Endothelial cell of umbilical vein (primary cell): Measurements from ENCODE around the gene ZBTB46. TPM values are rescaled to one million over a fixed set of nuclear protein-coding genes. Genes with fewer than 3 reads are reported as not detected.
A peak's percentile ranks its signal among the peaks of the same experiment; 100 is the strongest.

Source experiments
- BruUV-seq: library from RNA; stranded (reverse); fragments of 400-500 nt; replicated peaks from 2 replicates; lab custom pipeline; 2021; lab: Mats Ljungman, UMichigan
- CTCF ChIA-PET: fragments of 300-600, 350-600 bp; sonication (Branson Sonifier 250); formaldehyde crosslinking; loops from one replicate; lab custom pipeline; 2021; ENCODE audit warnings: antibody characterized with exemption, inconsistent platforms; lab: Charles Lee
- POLR2A ChIA-PET: fragments of 300-600, 350-600 bp; sonication (Branson Sonifier 250); formaldehyde crosslinking; loops from one replicate; lab custom pipeline; 2021; ENCODE audit warnings: antibody characterized with exemption, inconsistent platforms; lab: Charles Lee
- DNase-seq: peaks from one replicate; pipeline ENCODE4 v3.0.0-alpha.2; 2011; ENCODE audit warnings: low read depth, low spot score
- FAIRE-seq: peaks from 2 replicates; lab custom pipeline; 2011; peaks lifted over from hg19 to GRCh38; lab: Jason Lieb, UNC
- H2AFZ ChIP-seq: 2 replicates; pipeline ENCODE4 v1.6.0; 2012; ENCODE audit warnings: low read depth, low read length, control low read depth, inconsistent platforms
- H3K27ac ChIP-seq: 2 replicates; pipeline ENCODE4 v1.5.1; 2011; ENCODE audit warnings: low read depth, mild to moderate bottlenecking, control low read depth, low read length, moderate library complexity; ENCODE audit not compliant: insufficient read depth
- H3K27me3 ChIP-seq, 2 experiments: 2 replicates each; pipeline versions ENCODE4 v1.6.0 to v1.6.1; 2011; ENCODE audit warnings: low read length in 2 of 2, mixed read lengths in 1 of 2; ENCODE audit not compliant: control insufficient read depth in 2 of 2, insufficient read depth in 2 of 2
- H3K36me3 ChIP-seq, 2 experiments: 2 replicates in 1 of 2; 3 replicates in 1 of 2; pipeline ENCODE4 v1.5.1; 2011; ENCODE audit warnings: low read length in 2 of 2, mild to moderate bottlenecking in 1 of 2, moderate library complexity in 1 of 2; ENCODE audit not compliant: control insufficient read depth in 2 of 2, insufficient read depth in 2 of 2; ENCODE audit errors: extremely low read depth in 1 of 2
- H3K4me1 ChIP-seq: 3 replicates; pipeline ENCODE4 v1.5.1; 2011; ENCODE audit warnings: mild to moderate bottlenecking, low read length; ENCODE audit not compliant: control insufficient read depth, insufficient read depth; ENCODE audit errors: extremely low read depth
- H3K4me2 ChIP-seq: 2 replicates; pipeline ENCODE4 v1.6.1; 2011; ENCODE audit warnings: low read length, control low read depth, mixed read lengths; ENCODE audit not compliant: insufficient read depth
- H3K4me3 ChIP-seq, 3 experiments: fragments of 200-600 bp in 1 of 3; sonication (generic), shearing (Covaris generic) in 1 of 3; replicated peaks in 1 of 3; 2 replicates each; pipeline ENCODE4 v1.5.1; 2011 to 2016; ENCODE audit warnings: control low read depth in 3 of 3, low read length in 3 of 3, mild to moderate bottlenecking in 2 of 3, inconsistent platforms in 1 of 3, low read depth in 1 of 3, moderate library complexity in 1 of 3; ENCODE audit not compliant: insufficient read depth in 1 of 3
- H3K79me2 ChIP-seq: 2 replicates; pipeline ENCODE4 v1.6.0; 2012; ENCODE audit warnings: low read length, inconsistent platforms; ENCODE audit not compliant: control insufficient read depth, insufficient read depth
- H3K9ac ChIP-seq: replicated peaks from 2 replicates; pipeline ENCODE3; 2011; ENCODE audit warnings: low read length, control low read depth; ENCODE audit not compliant: insufficient read depth; ENCODE audit errors: extremely low read depth
- H3K9me1 ChIP-seq: replicated peaks from 3 replicates; pipeline ENCODE4 v1.6.0; 2011; ENCODE audit warnings: mild to moderate bottlenecking, low read length; ENCODE audit not compliant: control insufficient read depth, insufficient read depth; ENCODE audit errors: extremely low read depth
- H3K9me3 ChIP-seq: replicated peaks from 2 replicates; pipeline ENCODE4 v1.5.1; 2012; ENCODE audit warnings: low read length, inconsistent platforms; ENCODE audit not compliant: control insufficient read depth, insufficient read depth
- H4K20me1 ChIP-seq: replicated peaks from 2 replicates; pipeline ENCODE3; 2011; ENCODE audit warnings: mild to moderate bottlenecking, low read length; ENCODE audit not compliant: control insufficient read depth, insufficient read depth; ENCODE audit errors: extremely low read depth
- EZH2 ChIP-seq: IDR thresholded peaks from 2 replicates; pipeline ENCODE4 v1.6.1; 2012; ENCODE audit warnings: borderline replicate concordance, low read depth, mild to moderate bottlenecking, moderate library complexity, low read length, inconsistent platforms; ENCODE audit not compliant: severe bottlenecking
- FOS ChIP-seq: IDR thresholded peaks from 2 replicates; pipeline ENCODE4 v1.6.1; 2011; ENCODE audit warnings: mild to moderate bottlenecking, low read length, moderate library complexity, borderline replicate concordance; ENCODE audit not compliant: insufficient read depth
- GATA2 ChIP-seq: IDR thresholded peaks from 2 replicates; pipeline ENCODE4 v1.7.0; 2011; ENCODE audit warnings: low read depth, mild to moderate bottlenecking, moderate library complexity, mixed read lengths, low read length; ENCODE audit not compliant: insufficient read length, insufficient read depth
- JUN ChIP-seq: IDR thresholded peaks from 2 replicates; pipeline ENCODE4 v1.6.1; 2011; ENCODE audit warnings: borderline replicate concordance, low read depth; ENCODE audit not compliant: insufficient read length, insufficient read depth
- MYC ChIP-seq: IDR thresholded peaks from one replicate; pipeline ENCODE4 v1.6.1; 2011; ENCODE audit warnings: mild to moderate bottlenecking, low read depth, low read length
- POLR2A ChIP-seq: IDR thresholded peaks from 2 replicates; pipeline ENCODE4 v1.6.1; 2012; ENCODE audit warnings: low read depth, mild to moderate bottlenecking, control low read depth, low read length
- POLR2AphosphoS5 ChIP-seq: IDR thresholded peaks from 2 replicates; pipeline ENCODE4 v1.6.1; 2012; ENCODE audit warnings: low read depth, mild to moderate bottlenecking, control low read depth, low read length, moderate library complexity; ENCODE audit not compliant: insufficient read depth
- dilution Hi-C: fragments of 300-500 bp; cut with MboI; formaldehyde crosslinking; loops from one replicate; pipeline ENCODE4 v1.15.0; 2019; ENCODE audit warnings: low sequenced_read_pairs; ENCODE audit not compliant: extremely low pct_ligation_motif_present
- intact Hi-C: fragments of 100-400 bp; cut with micrococcal nuclease; formaldehyde crosslinking; loops from one replicate; pipeline ENCODE4 v1.10.0; 2022
- polyA plus RNA-seq, 4 experiments: library from polyadenylated mRNA; depleted of rRNA in 3 of 4; stranded (reverse) in 3 of 4; unstranded in 1 of 4; fragments of >200 nt; gene quantifications; 2 replicates each; pipeline versions ENCODE4 v1.2.1 to v1.2.3, GENCODE V29; 2011 to 2012; ENCODE audit warnings: missing spikeins in 1 of 4
- total RNA-seq: library from RNA; stranded (reverse); gene quantifications from 2 replicates; pipeline ENCODE4 v1.2.3, GENCODE V29; 2021
- TF ChIP-seq, protein P1 (sequence below): IDR thresholded peaks from 2 replicates; pipeline ENCODE4 v1.6.1; 2011; ENCODE audit not compliant: insufficient read depth, insufficient read length
- TF ChIP-seq, protein P2 (sequence below), 2 donors: IDR thresholded peaks; 1 replicate in 1 of 2; 2 replicates in 1 of 2; pipeline ENCODE4 v1.5.1; 2011; ENCODE audit warnings: low read length in 2 of 2, mild to moderate bottlenecking in 2 of 2, moderate library complexity in 2 of 2, control low read depth in 1 of 2, inconsistent platforms in 1 of 2, low read depth in 1 of 2; ENCODE audit not compliant: insufficient read depth in 1 of 2; ENCODE audit errors: extremely low read depth in 1 of 2

Gene ZBTB46
- total and polyA plus RNA-seq, 2 donors (not counting 3 experiments of a cell fraction or from before 2014, with no cell fraction given), result 1.3 to 7.1 TPM

DNA sequence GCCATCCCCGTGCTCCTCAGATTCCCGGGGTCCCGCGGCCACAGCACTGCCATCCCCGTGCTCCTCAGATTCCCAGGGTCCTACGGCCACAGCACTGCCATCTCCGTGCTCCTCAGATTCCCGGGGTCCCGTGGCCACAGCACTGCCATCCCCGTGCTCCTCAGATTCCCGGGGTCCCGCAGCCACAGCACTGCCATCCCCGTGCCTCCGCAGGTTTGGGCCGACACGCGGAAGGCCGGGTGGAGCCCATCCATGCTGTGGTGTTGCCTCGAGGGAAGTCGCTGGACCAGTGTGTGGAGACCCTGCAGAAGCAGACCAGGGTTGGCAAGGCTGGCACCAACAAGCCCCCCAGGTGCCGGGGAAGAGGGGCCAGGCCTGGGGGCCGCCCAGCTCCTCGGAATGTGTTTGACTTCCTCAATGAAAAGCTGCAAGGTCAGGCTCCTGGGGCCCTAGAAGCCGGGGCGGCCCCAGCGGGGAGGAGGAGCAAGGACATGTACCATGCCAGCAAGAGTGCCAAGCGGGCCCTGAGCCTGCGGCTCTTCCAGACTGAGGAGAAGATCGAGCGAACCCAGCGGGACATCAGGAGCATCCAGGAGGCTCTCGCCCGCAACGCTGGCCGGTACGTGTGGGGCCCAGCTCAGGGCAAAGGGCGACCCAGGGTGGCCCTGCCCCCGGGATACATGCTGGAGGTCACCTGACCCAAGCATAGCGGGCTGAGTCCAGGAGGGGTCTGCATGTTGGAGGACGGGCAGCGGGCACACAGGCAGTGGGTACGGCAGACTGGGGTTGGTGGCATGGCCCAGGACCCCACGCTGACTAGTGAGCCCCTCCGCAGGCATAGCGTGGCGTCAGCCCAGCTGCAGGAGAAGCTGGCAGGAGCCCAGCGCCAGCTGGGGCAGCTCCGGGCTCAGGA lies 95.9 kb downstream of the ZBTB46 start:
- H3K4me2 ChIP-seq, result no peak overlapping the region
- TSS peak; percentile 42 for BruUV-seq
- no peaks in the 10 kb centered on the region for H3K9me1 ChIP-seq
- no peaks in the 10 kb centered on the region for H3K4me1 ChIP-seq
- ChIA-PET CTCF (interaction anchor here (0.6 to 2.1 kb wide), 2 partner anchors 21 to 27 kb away, joined by 3 to 7 read pairs; partner anchors contain the start of genes ARFRP1 and ZGPAT), POLR2A (no interaction called here)
- H3K79me2 ChIP-seq, result peaks cover 12% of the 10 kb centered on the region
- intact Hi-C loops (loop anchor here (5.0 kb wide), 1 partner anchor 38 kb away; the partner anchor contains the start of gene TNFRSF6B), dilution Hi-C loops (no loop called here)
- no peak for DNase-seq
- no peak overlapping the region for H3K4me3 ChIP-seq
- TF ChIP-seq FOS (no peak), GATA2 (no peak)
- H2AFZ ChIP-seq, result no peak overlapping the region
- FAIRE-seq, result no peak
- H4K20me1 ChIP-seq, result no peaks in the 10 kb centered on the region
- H3K36me3 ChIP-seq, result peaks cover 0 to 24% of the 10 kb centered on the region in 2 experiments
- no peaks in the 10 kb centered on the region for H3K27me3 ChIP-seq
- H3K9me3 ChIP-seq, result no peaks in the 10 kb centered on the region
- H3K9ac ChIP-seq, result no peak overlapping the region
- no peak overlapping the region for H3K27ac ChIP-seq

DNA sequence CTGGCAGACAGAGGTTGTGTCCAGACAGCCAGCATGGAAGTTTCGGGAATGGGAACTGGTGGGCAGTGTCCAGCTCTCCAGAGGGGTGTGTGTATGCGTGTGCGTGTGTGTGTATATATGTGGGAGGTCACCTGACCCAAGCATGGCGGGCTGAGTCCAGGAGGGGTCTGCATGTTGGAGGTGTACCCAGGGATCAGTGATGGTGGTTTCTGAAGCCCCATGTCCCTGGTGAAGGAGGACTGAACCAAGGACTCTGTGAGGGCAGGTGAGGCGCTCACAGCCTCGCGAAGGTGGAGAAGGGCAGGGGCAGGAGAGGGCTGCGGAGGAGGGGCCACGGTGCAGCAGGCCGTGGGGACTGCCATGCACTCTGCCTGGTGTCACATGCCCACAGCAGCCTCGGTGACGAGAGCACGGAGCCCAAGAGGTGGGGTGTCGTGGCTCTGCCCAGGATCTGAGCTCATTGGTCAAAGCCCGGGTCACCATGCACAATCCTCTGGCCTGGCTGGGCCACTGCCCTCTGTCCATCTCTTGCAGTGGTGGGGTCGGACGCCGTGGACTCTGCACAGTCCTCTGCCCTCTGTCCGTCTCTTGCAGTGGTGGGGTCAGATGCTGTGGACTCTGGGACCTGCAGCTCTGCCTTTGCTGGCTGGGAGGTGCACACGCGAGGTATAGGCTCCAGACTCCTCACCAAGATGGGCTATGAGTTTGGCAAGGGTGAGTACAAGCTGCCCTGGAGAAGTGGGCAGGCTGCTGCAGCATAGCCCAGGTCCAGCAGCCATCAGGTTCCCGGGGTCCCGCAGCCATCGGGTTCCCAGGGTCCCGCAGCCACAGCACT lies 96.7 kb downstream of the ZBTB46 start:
- CTCF ChIA-PET, result interaction anchor here (0.6 to 2.1 kb wide), 2 partner anchors 20 to 26 kb away, joined by 3 to 7 read pairs; partner anchors contain the start of genes ARFRP1 and ZGPAT

More for the DNA sequence above, 96.7 kb downstream of the ZBTB46 start:
- H2AFZ ChIP-seq, result no peak overlapping the region
- no peaks in the 10 kb centered on the region for H3K9me3 ChIP-seq
- peaks cover 14% of the 10 kb centered on the region for H3K79me2 ChIP-seq
- peaks cover 0 to 25% of the 10 kb centered on the region in 2 experiments for H3K36me3 ChIP-seq
- no peak overlapping the region for H3K4me2 ChIP-seq
- intact Hi-C loops (no loop called here), dilution Hi-C loops (no loop called here)
- POLR2A ChIA-PET, result no interaction called here
- no peaks in the 10 kb centered on the region for H4K20me1 ChIP-seq
- H3K4me3 ChIP-seq, result no peak overlapping the region
- no peaks in the 10 kb centered on the region for H3K9me1 ChIP-seq
- DNase-seq, result no peak
- FAIRE-seq, result no peak
- no peak overlapping the region for H3K9ac ChIP-seq
- no peaks in the 10 kb centered on the region for H3K4me1 ChIP-seq
- TF ChIP-seq MYC, result no peak
- no peak for TF ChIP-seq FOS
- TF ChIP-seq, protein P1, sequence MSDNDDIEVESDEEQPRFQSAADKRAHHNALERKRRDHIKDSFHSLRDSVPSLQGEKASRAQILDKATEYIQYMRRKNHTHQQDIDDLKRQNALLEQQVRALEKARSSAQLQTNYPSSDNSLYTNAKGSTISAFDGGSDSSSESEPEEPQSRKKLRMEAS, result no peak
- TF ChIP-seq POLR2AphosphoS5, result no peak
- TF ChIP-seq, protein P2, sequence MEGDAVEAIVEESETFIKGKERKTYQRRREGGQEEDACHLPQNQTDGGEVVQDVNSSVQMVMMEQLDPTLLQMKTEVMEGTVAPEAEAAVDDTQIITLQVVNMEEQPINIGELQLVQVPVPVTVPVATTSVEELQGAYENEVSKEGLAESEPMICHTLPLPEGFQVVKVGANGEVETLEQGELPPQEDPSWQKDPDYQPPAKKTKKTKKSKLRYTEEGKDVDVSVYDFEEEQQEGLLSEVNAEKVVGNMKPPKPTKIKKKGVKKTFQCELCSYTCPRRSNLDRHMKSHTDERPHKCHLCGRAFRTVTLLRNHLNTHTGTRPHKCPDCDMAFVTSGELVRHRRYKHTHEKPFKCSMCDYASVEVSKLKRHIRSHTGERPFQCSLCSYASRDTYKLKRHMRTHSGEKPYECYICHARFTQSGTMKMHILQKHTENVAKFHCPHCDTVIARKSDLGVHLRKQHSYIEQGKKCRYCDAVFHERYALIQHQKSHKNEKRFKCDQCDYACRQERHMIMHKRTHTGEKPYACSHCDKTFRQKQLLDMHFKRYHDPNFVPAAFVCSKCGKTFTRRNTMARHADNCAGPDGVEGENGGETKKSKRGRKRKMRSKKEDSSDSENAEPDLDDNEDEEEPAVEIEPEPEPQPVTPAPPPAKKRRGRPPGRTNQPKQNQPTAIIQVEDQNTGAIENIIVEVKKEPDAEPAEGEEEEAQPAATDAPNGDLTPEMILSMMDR (IDR thresholded peaks at IDR 0.05; ENCODE audit: extremely low read depth in 1 of 2, insufficient read depth in 1 of 2, low read depth in 1 of 2, low read length in 2 of 2), result no peak
- TF ChIP-seq EZH2, result no peak
- no peak for TF ChIP-seq JUN
- TF ChIP-seq GATA2, result no peak
- TF ChIP-seq POLR2A, result no peak
- no TSS peak for BruUV-seq
- H3K27ac ChIP-seq, result no peak overlapping the region
- H3K27me3 ChIP-seq, result no peaks in the 10 kb centered on the region
